GM12801 (cell line): Measurements from ENCODE around the gene ALDH18A1.

ENCODE experiments used
- TF ChIP-seq, protein P1 (sequence below): IDR thresholded peaks from one replicate; pipeline ENCODE4 v1.5.1; 2011; ENCODE audit warnings: control low read depth; ENCODE audit not compliant: insufficient read length; ENCODE audit errors: extremely low read depth

ALDH18A1 gene

DNA sequence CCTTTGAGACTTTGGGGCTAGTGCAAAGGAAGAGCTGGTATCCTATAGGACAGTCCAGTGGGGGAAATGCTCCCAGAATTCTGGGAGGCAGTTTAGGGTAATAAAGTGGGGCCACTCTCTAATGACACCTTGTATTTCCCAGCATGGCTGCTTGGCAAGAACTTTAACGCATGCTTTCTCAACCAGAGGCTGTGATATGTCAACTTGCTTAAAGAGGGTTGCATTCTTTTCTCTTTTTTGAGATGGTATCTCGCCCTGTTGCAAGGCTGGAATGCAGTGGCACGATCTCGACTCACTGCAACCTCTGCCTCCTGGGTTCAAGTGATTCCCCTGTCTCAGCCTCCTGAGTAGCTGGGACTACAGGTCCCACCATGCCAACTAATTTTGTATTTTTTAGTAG, 38.4 kb downstream of the ALDH18A1 start:
- TF ChIP-seq, protein P1, sequence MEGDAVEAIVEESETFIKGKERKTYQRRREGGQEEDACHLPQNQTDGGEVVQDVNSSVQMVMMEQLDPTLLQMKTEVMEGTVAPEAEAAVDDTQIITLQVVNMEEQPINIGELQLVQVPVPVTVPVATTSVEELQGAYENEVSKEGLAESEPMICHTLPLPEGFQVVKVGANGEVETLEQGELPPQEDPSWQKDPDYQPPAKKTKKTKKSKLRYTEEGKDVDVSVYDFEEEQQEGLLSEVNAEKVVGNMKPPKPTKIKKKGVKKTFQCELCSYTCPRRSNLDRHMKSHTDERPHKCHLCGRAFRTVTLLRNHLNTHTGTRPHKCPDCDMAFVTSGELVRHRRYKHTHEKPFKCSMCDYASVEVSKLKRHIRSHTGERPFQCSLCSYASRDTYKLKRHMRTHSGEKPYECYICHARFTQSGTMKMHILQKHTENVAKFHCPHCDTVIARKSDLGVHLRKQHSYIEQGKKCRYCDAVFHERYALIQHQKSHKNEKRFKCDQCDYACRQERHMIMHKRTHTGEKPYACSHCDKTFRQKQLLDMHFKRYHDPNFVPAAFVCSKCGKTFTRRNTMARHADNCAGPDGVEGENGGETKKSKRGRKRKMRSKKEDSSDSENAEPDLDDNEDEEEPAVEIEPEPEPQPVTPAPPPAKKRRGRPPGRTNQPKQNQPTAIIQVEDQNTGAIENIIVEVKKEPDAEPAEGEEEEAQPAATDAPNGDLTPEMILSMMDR, result no peak

DNA sequence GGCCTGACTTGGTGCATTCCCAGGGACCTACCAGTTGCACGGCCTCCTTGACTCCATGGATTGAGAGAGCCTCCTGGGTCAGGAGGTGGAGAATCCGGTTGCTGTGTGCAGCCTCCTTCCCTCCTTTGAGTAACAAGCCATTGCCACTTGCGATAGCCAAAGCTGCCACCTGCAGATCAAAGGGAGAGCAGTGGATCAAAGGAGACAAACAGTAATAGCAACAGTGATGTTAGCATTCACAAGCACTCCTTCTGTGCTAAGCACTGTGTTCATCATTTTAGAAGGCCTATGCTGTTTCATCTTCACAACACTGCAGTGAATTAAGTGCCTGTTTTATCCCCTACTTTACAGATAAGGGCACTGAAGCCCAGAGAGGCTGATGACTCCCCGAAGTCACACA, 40.1 kb downstream of the ALDH18A1 start:
- TF ChIP-seq, protein P1, result no peak

DNA sequence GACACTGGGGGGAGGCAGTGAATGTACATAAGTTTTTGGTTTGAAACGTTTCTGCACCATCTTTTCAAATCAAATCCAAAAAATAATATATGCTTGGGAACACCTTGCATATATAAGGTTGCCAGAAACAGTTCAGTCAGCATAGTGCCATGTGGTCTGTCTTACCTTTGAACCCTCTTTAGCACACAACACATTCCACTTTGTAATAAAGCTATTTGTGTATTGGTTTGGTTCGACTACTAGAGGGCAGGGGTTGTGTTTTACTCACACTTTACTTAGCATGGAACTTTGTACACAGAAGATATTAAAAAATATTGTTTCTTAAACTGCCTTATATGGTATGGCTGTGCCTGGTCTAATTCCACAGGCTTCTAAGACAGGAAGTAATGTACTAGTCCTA, 43.2 kb downstream of the ALDH18A1 start:
- TF ChIP-seq, protein P1, result no peak

DNA sequence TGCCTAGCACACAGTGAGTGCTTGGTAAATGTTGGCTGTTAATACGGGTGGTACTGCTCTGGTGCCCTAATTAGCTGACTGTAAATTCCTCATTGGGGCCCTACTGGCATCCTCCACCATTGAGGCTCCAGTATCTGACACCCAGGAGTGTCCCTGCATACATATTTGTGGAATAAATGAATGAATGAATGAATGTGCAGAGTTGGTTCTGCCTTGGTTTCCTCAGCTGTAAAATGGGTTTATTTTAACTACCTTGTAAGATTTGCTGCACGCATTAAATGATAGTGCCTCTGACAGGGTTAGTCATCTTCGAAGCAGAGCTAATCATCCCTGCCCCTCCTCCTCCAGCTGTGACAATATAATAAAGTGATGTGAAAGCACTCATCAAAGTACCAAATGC, 45.8 kb downstream of the ALDH18A1 start:
- TF ChIP-seq, protein P1, result no peak

DNA sequence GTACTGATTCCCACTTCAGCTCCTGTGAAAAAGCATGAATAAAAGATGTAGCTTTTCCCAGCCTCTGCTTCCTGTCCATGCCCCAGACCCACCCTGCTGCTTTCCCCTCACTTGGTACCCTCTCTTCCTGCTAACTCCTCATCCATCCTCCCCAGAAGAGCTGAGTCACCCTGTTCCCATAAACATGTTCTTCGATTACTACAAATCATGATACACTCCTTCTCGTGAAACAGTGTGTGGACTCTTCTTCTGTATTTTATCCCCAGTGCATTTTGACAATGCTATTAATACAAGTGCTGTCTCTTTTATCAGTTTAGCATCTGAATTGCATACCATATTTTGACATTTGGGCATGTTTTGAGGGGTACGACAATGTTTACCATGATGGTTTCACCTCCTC, 49.6 kb downstream of the ALDH18A1 start:
- TF ChIP-seq, protein P1, result no peak

DNA sequence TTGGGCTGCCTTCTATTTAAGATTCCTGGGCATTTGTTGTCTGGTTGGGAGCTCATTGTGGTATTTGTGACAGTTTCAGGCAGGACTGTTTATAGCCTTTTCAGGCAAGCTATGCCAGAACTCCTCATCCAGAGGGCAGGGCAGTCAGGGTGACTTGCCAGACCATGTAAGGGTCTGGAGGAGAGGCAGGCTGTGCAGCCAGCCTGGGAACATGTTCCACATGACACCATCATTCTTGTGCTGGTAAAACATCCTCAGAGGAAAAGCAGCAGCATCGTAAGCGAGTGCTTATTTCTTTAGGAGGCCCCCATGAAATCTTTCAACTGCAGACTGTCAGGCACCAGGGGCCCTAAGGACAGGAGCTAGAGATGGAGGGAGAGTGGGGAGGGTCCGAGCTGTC, 51.3 kb downstream of the ALDH18A1 start:
- TF ChIP-seq, protein P1, result no peak

DNA sequence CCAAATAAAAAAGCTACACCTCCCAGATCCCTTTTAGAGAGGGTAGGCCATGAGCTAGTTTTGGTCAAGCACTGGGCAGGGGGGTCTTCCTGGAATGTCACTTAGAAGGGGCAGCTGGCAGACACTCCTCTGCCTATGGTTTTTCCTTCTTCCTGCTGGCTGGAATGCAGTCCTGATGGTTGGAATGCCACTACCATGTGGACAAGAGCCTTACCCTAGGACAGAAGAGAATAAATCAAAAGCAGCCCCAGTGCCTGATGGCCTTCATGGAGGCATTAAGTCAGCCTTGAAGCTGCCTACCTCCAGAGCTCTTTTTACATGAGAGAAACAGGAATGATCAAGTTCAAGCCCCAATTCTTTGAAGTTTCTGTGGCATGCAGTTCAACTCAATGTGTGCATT, 51.9 kb downstream of the ALDH18A1 start:
- TF ChIP-seq, protein P1, result no peak

DNA sequence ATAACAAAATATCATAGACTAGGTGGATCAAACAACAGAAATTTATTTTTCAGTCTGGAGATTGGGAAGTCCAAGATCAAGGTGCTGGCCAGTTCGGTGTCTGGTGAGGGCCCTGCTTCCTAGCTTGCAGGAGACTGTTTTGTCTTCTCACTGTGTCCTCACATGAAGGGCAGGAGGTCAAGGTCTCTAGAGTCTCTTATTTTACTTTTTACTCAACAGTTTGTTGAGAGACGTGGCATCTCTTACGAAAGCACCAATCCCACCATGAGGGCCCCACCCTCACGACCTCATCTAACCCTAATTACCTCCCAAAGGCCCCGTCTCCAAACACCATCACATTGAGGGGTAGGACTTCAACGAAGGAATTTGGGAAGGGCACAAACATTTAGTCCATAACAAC, 54.1 kb downstream of the ALDH18A1 start:
- TF ChIP-seq, protein P1, result no peak
